Embryonic facial prominence (tissue), 1 donor: ENCODE measurements around the gene CTIF.

Experiments used
- DNase-seq: peaks from one replicate; pipeline ENCODE4 v3.0.0-alpha.2; 2016; ENCODE audit errors: extremely low spot score

The CTIF gene

GRCh38 chr18:48600456-48601090 is 61.7 kb downstream of the CTIF start:
- DNase-seq: no peak

- no peak for DNase-seq
Observed at GRCh38 chr18:48601343-48601742, 62.5 kb downstream of the CTIF start.

GRCh38 chr18:48602759-48603390 is 64.0 kb downstream of the CTIF start:
- DNase-seq: no peak

GRCh38 chr18:48605408-48605845 is 66.6 kb downstream of the CTIF start:
- no peak for DNase-seq

- peak; percentile 36 for DNase-seq
Observed at GRCh38 chr18:48607056-48607984, 68.5 kb downstream of the CTIF start.

- DNase-seq: no peak
Observed at GRCh38 chr18:48608581-48608980, 69.8 kb downstream of the CTIF start.

GRCh38 chr18:48609114-48609513 is 70.3 kb downstream of the CTIF start:
- no peak for DNase-seq

- DNase-seq: no peak
Observed at GRCh38 chr18:48609820-48610815, 71.3 kb downstream of the CTIF start.

GRCh38 chr18:48611203-48611602 is 72.4 kb downstream of the CTIF start:
- DNase-seq: no peak

GRCh38 chr18:48611785-48612480 is 73.1 kb downstream of the CTIF start:
- no peak for DNase-seq

- DNase-seq: no peak
Observed at GRCh38 chr18:48612511-48612910, 73.7 kb downstream of the CTIF start.

- no peak for DNase-seq
Observed at GRCh38 chr18:48612917-48613316, 74.1 kb downstream of the CTIF start.

GRCh38 chr18:48613589-48614404 is 75.0 kb downstream of the CTIF start:
- DNase-seq: no peak

GRCh38 chr18:48615566-48616401 is 77.0 kb downstream of the CTIF start:
- no peak for DNase-seq

GRCh38 chr18:48616484-48617255 is 77.8 kb downstream of the CTIF start:
- no peak for DNase-seq

- no peak for DNase-seq
Observed at GRCh38 chr18:48617844-48618497, 79.1 kb downstream of the CTIF start.

GRCh38 chr18:48619016-48619415 is 80.2 kb downstream of the CTIF start:
- no peak for DNase-seq

- no peak for DNase-seq
Observed at GRCh38 chr18:48619501-48619900, 80.7 kb downstream of the CTIF start.
